Body of pancreas (tissue), 4 donors: Measurements from ENCODE around the gene HDAC11.

Experiments
- POLR2A ChIP-seq, 3 donors: fragments of 450-650 bp; IDR thresholded peaks; one replicate each; pipeline ENCODE4 v1.6.1; 2016; ENCODE audit warnings: antibody characterized with exemption in 3 of 3, mild to moderate bottlenecking in 2 of 3
- TF ChIP-seq, protein P1 (sequence below), 7 experiments: fragments of 450-650 bp in 4 of 7; fragments of 200-600 bp in 3 of 7; sonication (generic) in 3 of 7; IDR thresholded peaks; one replicate each; pipeline ENCODE4 v1.5.1; 2016 to 2019; ENCODE audit warnings: antibody characterized with exemption in 7 of 7

DNA sequence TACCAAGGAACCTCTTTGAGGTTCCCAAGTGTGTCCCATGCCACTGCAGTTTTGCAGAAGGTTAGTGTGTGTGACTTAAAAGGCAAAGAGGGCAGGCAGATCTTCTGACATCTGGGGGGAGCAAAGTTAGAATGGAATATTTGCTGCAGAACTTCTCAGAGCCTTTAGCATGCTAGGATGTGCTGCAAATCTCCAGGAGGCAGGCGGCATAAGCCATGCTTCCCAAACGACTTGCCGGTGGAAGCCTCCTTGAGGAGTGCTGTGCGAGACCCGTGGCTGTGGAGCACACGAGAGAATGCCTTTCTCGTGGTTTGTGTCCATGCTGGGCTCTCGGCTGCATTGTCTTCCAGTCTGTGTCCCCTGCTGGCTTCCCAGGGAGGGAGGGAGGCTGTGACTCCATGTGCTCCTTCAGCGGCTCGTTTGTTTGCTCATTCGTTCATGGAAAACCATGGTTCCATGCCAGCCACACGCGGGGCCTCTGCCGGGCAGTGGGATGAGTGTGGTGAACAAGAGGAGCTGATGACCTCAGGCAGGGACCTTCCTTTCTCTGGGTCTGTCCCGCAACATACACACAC is 13.8 kb downstream of the HDAC11 start:
- TF ChIP-seq POLR2A (IDR thresholded peaks at IDR 0.05), result no peak
- TF ChIP-seq, protein P1, sequence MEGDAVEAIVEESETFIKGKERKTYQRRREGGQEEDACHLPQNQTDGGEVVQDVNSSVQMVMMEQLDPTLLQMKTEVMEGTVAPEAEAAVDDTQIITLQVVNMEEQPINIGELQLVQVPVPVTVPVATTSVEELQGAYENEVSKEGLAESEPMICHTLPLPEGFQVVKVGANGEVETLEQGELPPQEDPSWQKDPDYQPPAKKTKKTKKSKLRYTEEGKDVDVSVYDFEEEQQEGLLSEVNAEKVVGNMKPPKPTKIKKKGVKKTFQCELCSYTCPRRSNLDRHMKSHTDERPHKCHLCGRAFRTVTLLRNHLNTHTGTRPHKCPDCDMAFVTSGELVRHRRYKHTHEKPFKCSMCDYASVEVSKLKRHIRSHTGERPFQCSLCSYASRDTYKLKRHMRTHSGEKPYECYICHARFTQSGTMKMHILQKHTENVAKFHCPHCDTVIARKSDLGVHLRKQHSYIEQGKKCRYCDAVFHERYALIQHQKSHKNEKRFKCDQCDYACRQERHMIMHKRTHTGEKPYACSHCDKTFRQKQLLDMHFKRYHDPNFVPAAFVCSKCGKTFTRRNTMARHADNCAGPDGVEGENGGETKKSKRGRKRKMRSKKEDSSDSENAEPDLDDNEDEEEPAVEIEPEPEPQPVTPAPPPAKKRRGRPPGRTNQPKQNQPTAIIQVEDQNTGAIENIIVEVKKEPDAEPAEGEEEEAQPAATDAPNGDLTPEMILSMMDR (IDR thresholded peaks at IDR 0.05), result no peak
